Cerebellar nuclear complex (tissue), 1 donor: Measurements from ENCODE around the gene NSRP1.
"Not testable (repeated sequence)": the region's sequence is repeated elsewhere in the genome, so short reads cannot be mapped to it uniquely, and the experiment has no call there.

ENCODE experiments used
- DNase-seq, 2 experiments: peaks; one replicate each; lab custom pipeline; 2025; lab: John Stamatoyannopoulos, UW

NSRP1 gene

DNA sequence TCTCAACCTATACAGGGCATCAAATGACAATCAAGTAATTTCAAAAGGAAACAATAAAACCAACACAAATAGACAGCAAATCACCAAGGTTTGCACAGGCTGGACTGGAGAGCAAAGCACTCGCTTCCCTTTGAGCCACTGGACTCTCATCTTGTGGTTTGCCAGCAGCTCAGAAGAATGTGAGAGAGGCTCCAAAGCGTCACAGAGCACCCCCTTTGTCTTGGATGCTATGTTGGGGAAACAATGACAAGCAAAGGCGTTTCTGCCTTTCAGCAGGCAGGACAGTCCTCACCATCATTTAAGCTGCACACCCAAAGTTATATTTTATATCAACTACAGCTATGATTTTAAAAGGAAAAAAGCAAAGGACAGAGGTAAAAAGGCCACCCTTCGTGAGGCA lies 105.6 kb downstream of the NSRP1 start:
- no peak for DNase-seq

DNA sequence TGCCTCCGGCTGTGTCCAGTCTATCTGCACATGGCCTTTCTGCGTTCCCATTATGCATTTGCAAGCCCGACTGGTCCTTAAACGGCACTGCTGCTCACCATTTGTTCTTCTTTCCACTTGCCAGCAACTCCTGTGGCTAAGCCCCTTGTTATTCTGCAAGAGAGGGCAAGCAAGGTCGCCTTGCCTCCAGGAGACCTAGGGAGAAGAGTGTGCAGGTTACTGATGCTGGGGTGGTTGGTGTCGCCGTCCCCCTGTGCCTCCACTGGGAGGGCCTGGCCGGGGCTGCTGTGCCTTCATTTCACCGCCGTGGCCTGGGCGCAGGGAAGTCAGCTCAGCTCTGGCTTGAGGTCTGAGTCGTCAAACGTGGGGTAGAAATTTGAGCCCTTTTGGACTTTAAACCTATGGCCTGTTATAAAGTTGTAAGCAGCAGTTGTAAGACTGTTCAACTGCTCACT lies 106.1 kb downstream of the NSRP1 start:
- no peak for DNase-seq

DNA sequence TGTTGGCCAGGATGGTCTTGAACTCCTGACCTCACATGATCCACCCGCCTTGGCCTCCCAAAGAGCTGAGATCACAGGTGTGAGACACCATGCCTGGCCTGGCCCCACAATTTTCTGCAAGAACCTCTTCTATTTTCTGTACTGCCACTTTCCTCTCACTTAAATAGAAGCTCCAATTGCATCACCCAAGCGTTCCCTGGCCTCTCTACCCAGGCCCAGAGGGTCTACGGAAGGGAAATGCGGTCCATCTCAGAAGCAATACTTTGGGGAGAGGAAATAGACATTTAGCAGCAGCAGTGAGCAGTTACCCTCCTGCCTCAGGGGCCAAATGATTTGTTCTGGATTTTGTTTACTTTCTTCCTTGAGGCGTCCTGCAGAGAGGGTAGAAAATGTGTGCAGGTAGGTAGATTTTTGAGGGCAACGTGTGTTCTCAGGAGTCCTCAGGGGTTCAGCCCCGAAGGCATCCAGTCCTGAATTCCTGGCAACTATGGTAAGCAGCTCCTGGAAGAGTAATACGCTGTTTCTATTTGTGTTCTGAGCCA lies 107.9 kb downstream of the NSRP1 start:
- DNase-seq, result no peak

GRCh38 chr17:30225112-30225511 lies 108.5 kb downstream of the NSRP1 start:
- no peak for DNase-seq

DNA sequence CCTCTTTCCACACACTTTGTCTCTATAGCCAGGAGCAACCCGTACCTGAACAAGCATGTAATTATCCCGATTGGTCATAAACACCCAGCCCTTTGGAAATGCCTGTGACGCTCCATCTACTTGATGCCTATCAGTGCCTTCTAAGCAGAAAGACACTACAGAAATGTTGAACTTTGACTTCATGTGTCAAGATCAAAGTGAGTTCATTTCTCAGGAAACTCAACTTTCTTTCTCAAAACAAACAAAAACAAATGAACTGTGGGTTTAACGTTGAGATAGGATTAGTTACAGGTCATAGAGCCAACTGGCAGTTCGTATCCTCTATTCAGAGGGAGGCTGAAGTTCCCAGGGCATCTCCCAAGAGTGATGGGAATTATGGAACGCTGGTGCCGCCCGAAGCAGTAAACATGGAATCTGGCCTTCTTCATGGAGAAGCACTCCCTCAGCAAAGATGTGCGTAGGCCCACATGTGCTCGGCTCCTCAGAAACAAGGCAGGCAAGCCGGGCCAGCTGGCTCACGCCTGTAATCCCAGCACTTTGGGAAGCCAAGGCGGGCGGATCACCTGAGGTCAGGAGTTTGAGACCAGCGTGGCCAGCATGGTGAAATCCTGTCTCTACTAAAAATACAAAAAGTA lies 109.4 kb downstream of the NSRP1 start:
- no peak for DNase-seq

DNA sequence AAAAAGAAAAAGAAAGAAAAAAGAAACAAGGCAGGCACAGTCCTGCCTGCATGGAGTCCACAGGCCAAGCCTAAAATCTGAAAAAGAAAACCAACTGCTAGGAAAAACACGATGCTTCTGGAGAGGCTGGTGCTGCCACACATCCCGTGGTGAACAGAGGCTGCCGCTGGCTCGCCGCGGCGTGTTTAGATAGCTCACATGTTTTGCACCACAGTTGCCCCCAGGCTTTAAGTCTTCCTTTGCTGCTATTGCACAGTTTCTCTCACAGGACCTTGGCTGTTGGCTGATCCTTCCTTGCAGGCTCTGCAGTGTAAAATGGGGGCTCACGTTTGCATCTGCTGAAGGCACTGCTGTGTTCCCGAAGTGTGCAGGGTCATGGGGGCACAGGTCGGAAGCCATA lies 110.3 kb downstream of the NSRP1 start:
- no peak for DNase-seq

- DNase-seq, result no peak
Observed at GRCh38 chr17:30228011-30228410, 111.4 kb downstream of the NSRP1 start.

DNA sequence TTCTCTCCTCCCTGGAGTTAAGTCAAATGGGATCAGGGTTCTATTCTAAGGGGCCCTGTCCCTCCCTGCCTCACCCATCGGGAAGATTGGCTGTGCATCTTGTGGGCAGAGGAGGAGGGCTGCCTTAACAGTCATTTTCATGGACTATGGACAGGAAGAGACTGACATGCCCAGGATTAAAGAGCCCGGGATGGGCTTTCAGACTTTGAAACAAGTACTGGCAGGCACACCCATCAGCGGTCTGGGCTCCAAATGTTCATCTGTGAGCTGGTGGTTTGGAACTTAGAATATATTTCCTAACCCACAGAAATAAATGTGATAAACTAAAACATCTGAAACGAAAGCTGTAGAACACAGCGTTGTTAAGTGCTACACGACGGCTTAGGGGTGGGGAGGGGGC lies 112.4 kb downstream of the NSRP1 start:
- no peak for DNase-seq

DNA sequence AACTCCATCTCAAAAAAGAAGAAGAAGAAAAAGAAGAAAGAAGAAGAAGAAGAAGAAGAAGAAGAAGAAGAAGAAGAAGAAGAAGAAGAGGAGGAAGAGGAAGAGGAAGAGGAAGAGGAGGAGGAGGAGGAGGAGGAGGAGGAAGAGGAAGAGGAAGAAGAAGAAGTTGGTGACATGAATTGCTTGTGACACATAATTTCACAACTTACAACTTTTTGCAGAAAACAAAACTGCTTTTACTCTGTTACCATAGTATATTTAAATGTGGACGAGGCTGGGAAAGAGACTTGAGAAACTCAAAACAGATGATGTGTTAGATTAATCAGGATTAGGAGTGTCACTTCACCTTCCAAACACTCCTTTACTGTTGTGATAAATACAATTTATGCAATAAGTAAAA lies 113.4 kb downstream of the NSRP1 start:
- not testable (repeated sequence) for DNase-seq

DNA sequence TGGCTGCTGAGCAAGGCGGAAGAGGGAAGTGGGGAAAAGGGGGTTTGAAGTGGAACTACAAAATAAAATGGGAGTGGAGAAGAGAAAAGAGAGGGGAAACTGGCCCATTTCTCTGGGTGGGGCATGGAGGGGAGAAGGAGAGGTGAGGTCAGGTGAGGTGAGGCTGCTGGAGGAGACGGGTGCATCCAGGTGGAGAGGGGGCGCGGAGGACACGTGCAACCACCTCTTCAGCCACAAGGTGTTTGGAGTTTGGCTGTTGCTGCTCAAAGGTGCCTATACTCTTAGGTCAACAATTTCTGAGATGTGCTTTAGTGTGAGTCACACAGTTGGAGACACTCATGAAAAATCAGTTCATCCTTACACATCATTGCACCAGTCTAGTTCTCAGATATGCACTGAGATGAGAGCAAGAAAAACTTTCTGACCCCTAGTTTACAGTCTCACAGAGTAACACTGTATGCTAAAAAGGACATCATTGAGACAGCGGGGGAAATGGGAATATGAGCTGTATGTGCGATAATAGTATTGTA lies 114.0 kb downstream of the NSRP1 start:
- DNase-seq, result no peak

DNA sequence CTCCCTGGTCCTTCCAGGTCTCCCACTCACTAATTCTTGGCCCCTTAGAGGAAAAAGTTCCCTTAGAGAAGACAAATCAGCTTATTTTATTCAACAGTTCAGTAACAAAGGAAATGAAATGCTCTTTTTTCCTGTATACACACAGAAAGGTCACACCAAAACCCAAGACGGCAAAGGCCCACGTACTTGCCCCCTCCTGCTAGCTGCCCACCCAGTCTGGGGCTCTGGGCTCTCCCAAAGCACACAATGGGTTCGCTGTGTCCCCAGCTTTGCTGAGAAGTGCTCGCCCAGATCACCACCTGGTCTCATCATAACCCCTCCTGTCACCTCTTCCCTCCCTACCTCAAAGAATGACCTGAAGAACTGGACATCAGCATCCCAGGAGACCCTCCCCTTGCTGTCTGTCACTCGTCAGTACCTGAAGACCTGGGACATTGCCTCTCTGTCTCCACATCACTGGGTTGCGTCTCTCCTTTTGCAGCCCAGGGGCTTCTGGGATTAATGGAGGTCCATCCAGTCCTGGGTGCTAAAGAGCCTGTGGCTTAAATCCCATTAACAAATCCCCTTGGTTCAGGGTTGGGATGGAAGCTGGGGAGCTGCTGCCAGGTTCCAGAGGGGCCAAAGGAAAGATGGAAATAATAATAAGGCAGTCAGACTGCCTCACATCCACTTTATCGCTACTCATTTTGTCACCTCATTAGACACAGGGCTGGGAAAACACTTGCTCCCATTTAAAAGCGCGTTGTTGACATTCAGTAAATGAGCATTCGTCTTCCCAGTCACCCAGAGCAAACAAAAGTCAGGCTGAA lies 115.6 kb downstream of the NSRP1 start:
- DNase-seq, result no peak

GRCh38 chr17:30232824-30233427 lies 116.3 kb downstream of the NSRP1 start:
- DNase-seq, result no peak

GRCh38 chr17:30234296-30234695 lies 117.7 kb downstream of the NSRP1 start:
- DNase-seq, result no peak

DNA sequence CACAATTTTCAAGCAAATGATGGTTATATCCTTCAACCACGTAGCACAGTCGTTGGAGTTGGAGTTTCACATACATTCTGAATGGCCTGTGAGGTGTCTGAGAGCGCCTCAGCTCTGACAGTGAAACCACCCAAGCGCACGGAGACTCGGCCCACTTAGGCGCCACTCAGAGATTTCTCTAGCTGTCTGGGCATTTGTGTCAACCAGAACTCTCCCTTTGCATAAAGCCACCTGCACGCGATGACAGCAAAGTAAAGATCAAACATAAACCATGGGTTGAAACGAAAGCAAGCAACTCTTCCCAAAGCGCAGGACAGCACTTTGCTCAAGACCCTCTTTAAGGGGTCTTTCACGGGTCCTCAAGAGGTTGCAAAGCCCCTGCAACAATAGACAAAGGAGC lies 118.3 kb downstream of the NSRP1 start:
- no peak for DNase-seq

DNA sequence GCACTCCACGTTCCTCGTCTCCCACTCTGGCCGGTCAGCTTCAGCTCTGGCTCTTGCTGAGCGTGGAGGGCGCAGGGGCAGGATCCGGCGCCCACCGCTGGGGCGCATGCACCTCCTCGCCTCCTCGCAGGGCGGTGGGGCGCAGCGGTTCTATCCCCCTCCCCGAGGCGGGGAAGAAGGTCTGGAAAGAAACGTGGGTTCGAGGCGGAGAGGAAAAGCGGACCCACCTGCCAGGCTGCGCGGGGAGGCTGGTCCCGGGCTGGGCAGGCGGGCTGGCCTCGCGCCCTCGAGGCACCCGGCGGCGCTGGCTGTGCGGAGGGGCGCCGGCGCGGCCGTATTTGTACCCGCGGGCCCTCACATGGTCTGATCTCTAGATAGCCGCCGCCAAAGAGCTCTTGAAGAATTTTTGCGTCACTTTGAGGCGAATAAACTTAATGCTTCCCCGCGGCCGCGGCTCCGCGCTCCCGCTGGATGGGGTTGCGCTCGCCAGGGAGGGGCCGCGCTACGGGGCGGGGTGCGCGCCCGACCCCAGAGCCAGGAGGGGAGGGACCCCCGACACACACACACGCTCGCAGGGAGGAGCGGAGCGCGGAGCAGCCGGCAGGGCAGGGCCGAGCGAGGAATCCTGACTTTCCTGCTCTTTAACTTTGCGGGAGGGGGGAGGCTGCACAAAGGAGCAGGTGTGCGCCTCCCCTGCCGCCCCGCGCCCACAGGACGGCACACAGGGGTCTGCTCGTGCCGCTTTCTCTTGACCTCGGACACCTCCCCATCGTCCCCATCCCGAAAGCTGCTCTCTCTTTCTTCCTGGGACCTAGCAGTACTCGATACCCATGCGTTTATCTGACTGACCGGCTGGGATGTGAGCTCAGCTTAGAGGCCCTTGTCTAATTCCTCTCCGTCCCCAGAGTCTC lies 119.0 kb downstream of the NSRP1 start, which contains the start of gene SLC6A4:
SLC6A4 (minus strand) TSS at position 312 of the 911 bp plus-strand sequence. CDS start 13,739 bp downstream, outside the sequence.
- no peak for DNase-seq
